ENCODE data around the gene OR2T11. TPM values are rescaled to one million over a fixed set of nuclear protein-coding genes. Genes with fewer than 3 reads are reported as not detected.
"Not testable (repeated sequence)": the region's sequence is repeated elsewhere in the genome, so short reads cannot be mapped to it uniquely, and the experiment has no call there.

OR2T11 gene
- total RNA-seq, 1 donor from 2014 or later: not detected

DNA sequence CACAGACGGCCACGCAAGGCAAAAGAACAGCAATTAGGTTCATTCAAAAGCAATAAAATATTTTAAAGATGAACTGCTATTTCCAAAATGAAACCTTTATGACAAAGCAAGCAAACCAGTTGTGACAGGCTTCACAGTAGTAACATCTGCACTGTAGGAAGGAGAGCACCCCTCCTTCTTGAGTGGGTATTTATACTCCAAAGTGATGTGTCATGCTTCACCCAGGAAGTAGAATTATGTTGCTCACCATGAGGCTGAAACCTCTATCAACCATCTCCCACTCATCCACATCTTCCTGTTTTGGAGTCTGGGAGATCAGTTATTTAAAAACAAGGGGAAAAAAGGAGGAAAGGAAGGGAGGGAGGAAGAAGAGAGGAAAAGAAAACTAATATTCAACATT is 38.3 kb downstream of the OR2T11 start:
- H3K27ac Mint-ChIP-seq: peak overlapping the region; percentile 32

DNA sequence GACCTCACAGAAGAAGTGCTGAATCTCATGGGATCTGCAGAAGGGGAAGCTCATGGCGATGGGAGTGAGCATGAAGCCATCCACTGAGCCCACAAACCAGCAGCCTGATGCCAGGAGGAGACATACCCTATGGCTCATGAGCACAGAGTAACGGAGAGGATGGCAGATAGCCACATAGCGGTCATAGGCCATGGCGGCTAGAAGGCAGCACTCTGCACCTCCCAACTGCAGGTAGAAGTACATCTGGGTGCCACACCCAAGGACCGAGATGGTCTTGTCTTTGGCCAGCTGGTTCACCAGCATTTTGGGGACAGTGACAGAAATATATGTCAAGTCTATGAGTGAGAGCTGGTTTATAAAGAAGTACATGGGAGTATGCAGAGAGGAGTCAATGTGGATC is 41.7 kb downstream of the OR2T11 start:
- no peaks in the 10 kb centered on the region for H3K36me3 Mint-ChIP-seq (ENCODE audit: low read depth)
- intact Hi-C loops (cut with micrococcal nuclease): no loop called here

More for the DNA sequence above, 38.3 kb downstream of the OR2T11 start:
- intact Hi-C loops (cut with micrococcal nuclease): no loop called here
- no peak for DNase-seq
- no peaks in the 10 kb centered on the region for H3K9me3 Mint-ChIP-seq
- H3K36me3 Mint-ChIP-seq (ENCODE audit: low read depth): no peaks in the 10 kb centered on the region
- H3K27me3 Mint-ChIP-seq: no peaks in the 10 kb centered on the region
- peaks cover 4% of the 10 kb centered on the region for H3K4me1 Mint-ChIP-seq
- H3K4me3 Mint-ChIP-seq: no peak overlapping the region

DNA sequence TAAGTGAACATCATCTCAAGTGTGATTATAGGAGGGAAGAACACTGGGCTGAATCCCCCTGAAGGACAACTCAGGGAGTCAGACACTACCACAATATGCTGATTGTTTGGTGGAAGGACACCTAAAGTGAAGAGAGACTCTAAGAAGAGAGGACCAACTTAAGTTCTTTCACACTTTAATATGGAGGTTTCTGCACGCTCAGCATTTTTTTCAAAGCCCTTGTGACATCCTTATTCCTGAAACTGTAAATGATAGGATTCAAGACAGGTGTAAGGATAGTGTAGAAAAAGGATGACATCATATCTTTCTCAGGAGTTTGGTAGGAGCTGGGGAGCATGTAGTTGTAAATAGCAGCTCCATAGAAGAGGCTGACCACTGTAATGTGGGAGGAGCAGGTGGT is 42.2 kb downstream of the OR2T11 start:
- Mint-ChIP-seq H3K36me3 (ENCODE audit: low read depth) (no peaks in the 10 kb centered on the region), H3K4me3 (no peak overlapping the region), H3K27ac (no peak overlapping the region), H3K9me3 (no peaks in the 10 kb centered on the region), H3K27me3 (no peaks in the 10 kb centered on the region), H3K4me1 (peaks cover 4% of the 10 kb centered on the region)
- intact Hi-C loops (cut with micrococcal nuclease): no loop called here
- DNase-seq: no peak

More for the DNA sequence above, 41.7 kb downstream of the OR2T11 start:
- Mint-ChIP-seq H3K4me1 (peaks cover 4% of the 10 kb centered on the region), H3K27ac (no peak overlapping the region), H3K27me3 (no peaks in the 10 kb centered on the region), H3K9me3 (no peaks in the 10 kb centered on the region), H3K4me3 (no peak overlapping the region)
- no peak for DNase-seq

DNA sequence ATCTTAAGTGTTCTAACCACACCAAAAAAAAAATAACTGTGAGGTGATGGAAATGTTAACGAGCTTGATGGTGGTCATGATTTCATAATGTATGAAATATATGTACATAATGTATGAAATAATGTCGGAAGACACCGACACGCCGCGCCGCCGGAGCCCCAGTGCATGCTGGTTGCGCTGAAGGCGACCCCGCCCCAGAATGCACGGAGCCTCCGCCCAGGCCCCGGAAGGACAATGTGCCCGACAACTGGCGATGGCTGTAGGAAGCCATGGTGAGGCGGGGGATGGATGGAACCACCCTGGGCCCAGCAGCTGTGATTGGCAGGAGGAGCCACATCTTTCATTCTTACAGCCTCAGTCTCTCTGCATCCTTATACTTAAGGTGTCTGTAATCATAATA is 44.8 kb downstream of the OR2T11 start:
- no peaks in the 10 kb centered on the region for H3K36me3 Mint-ChIP-seq (ENCODE audit: low read depth)
- no peak overlapping the region for H3K27ac Mint-ChIP-seq
- intact Hi-C loops (cut with micrococcal nuclease): no loop called here
- no peaks in the 10 kb centered on the region for H3K27me3 Mint-ChIP-seq
- H3K4me1 Mint-ChIP-seq: peaks cover 6% of the 10 kb centered on the region
- no peak for DNase-seq
- peaks cover 7% of the 10 kb centered on the region for H3K9me3 Mint-ChIP-seq
- H3K4me3 Mint-ChIP-seq: no peak overlapping the region

DNA sequence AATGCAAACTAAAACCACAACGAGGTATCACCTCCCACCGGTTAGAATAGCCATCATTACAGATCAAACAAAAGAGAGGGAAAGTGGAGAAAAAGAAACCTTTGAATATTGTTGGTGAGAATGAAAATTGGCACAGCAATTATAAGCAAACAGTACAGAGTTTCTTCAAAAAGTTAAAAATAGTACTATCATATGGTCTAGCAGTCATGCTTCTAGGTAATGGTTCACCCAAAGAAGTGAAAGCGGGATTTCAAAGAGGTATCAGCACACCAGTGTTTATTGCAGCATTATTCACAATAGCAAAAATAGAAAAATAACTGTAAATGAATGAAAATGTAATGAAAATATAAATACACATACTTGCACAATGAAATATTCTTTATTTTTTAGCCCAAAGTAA is 45.6 kb downstream of the OR2T11 start:
- no peaks in the 10 kb centered on the region for H3K36me3 Mint-ChIP-seq (ENCODE audit: low read depth)
- H3K27me3 Mint-ChIP-seq: no peaks in the 10 kb centered on the region
- H3K4me3 Mint-ChIP-seq: no peak overlapping the region
- no peak overlapping the region for H3K27ac Mint-ChIP-seq
- DNase-seq: no peak
- peaks cover 9% of the 10 kb centered on the region for H3K4me1 Mint-ChIP-seq
- intact Hi-C loops (cut with micrococcal nuclease): no loop called here
- peaks cover 7% of the 10 kb centered on the region for H3K9me3 Mint-ChIP-seq

DNA sequence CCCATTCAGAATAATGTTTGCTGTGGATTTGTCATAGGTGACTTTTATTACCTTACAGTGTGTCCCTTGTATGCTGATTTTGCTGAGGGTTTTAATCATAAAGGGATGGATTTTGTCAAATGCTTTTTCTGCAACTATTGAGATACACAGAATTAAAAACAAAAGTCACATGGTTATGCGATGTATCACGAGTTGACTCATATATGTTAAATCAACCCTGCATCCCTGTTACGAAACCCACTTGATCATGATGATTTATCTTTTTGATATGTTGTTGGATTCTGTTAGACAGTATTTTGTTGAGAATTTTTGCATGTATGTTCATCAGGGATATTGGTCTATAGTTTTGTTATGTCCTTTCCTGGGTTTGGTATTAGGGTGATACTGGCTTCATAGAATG is 49.6 kb downstream of the OR2T11 start:
- H3K4me1 Mint-ChIP-seq: peaks cover 9% of the 10 kb centered on the region
- H3K36me3 Mint-ChIP-seq (ENCODE audit: low read depth): no peaks in the 10 kb centered on the region
- intact Hi-C loops (cut with micrococcal nuclease): no loop called here
- DNase-seq: no peak
- peak overlapping the region; percentile 29 for H3K27ac Mint-ChIP-seq
- no peaks in the 10 kb centered on the region for H3K27me3 Mint-ChIP-seq
- H3K4me3 Mint-ChIP-seq: no peak overlapping the region
- peaks cover 7% of the 10 kb centered on the region for H3K9me3 Mint-ChIP-seq

DNA sequence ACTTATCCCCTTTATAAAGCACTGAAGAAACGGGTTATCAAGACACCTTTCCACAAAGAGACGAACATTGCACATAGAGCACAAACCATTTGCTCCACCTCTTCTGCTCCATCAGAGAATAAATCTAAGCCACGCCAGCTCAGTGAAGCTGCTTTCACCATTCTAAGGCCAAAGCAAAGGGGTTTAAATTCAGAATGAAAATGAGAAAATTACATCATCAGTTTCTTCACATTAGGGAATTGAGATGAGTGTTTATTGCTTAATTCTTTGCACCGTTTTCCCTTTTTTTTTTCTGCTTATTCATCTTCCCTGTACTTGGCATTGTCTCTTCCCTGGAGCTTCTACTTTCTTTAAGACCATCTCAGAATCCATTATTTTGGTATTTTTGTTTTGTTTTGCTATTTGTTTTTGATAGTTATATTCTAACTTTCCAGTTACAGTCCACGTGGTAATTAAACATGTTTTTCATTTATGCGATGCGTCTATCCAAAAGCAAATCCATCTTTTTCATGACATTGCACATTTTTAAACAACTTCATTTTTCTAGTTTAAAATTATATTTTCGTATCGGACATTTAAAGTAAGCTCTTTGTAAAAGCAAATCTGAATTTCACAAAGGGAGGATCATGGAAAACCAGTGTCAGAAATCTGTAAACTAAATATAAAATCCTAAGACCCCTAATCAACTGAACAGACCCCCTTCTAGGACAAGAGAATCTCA is 58.5 kb downstream of the OR2T11 start:
- H3K27me3 Mint-ChIP-seq: no peaks in the 10 kb centered on the region
- intact Hi-C loops (cut with micrococcal nuclease): no loop called here
- H3K27ac Mint-ChIP-seq: no peak overlapping the region
- H3K4me3 Mint-ChIP-seq: no peak overlapping the region
- no peaks in the 10 kb centered on the region for H3K36me3 Mint-ChIP-seq (ENCODE audit: low read depth)
- peaks cover 5% of the 10 kb centered on the region for H3K9me3 Mint-ChIP-seq
- no peak for DNase-seq
- H3K4me1 Mint-ChIP-seq: peaks cover 3% of the 10 kb centered on the region

DNA sequence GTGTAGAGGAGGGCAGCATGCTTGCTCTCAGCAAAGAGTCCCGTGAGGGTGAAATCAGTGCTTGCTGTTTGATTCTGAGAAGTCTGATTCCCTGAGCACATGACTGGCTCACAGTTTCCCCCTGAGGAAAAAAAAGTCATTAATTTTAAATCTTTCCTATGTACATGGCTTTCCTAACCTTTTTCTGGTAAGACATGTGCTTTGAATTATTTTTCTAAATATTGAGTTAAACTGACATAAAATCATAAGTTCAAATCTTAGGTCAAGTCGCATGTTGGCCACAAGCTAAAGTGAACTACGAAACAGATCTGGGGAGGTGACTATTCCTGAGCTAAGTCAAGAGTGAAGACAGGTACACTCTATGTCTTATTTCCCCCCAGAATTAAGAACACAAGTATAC is 60.2 kb downstream of the OR2T11 start, which contains the start of gene OR2T34:
OR2T34 (minus strand) TSS at position 101 of the 400 bp plus-strand sequence; CDS start at position 101, 0 bp downstream.
- H3K9me3 Mint-ChIP-seq; H3K4me1 Mint-ChIP-seq; DNase-seq; H3K27me3 Mint-ChIP-seq; H3K4me3 Mint-ChIP-seq; H3K27ac Mint-ChIP-seq; intact Hi-C loops (cut with micrococcal nuclease); H3K36me3 Mint-ChIP-seq (ENCODE audit: low read depth): not testable (repeated sequence)

DNA sequence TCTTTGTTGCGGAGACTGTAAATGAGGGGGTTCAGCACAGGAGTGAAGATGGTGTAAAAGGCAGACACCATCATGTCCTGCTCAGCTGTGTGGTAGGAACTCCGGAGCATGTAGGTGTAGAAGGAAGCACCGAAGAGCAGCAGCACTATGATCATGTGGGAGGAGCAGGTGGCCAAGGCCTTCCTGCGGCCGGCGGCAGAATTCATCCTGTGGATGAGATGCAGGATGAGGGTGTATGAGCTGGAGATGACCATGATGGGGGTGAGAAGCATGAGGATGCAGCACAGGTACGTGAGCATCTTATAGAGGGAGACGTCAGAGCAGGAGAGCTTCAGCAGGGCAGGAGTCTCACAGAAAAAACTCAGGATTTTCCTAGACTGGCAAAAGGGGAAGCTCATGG is 61.0 kb downstream of the OR2T11 start:
- intact Hi-C loops (cut with micrococcal nuclease): not testable (repeated sequence)

More for the DNA sequence above, 61.0 kb downstream of the OR2T11 start:
- not testable (repeated sequence) for H3K4me3 Mint-ChIP-seq; H3K27me3 Mint-ChIP-seq; H3K9me3 Mint-ChIP-seq; H3K27ac Mint-ChIP-seq; H3K36me3 Mint-ChIP-seq (ENCODE audit: low read depth); DNase-seq; H3K4me1 Mint-ChIP-seq

Other genes with a start within 250 kb of the OR2T11 start
- gene OR2T1, start 232.0 kb downstream of the OR2T11 start, total RNA-seq: not detected in 2 replicates
- gene OR2T2, start 189.5 kb downstream of the OR2T11 start, total RNA-seq: not detected in 2 replicates
- not detected in 2 replicates for gene OR2T3, start 161.7 kb downstream of the OR2T11 start, total RNA-seq
- not detected in 2 replicates for gene OR2T5, start 146.5 kb downstream of the OR2T11 start, total RNA-seq
- gene OR2G6, start 127.0 kb downstream of the OR2T11 start, total RNA-seq: not detected in 2 replicates
- gene OR2T29, start 72.3 kb downstream of the OR2T11 start, total RNA-seq: not detected in 2 replicates
- gene OR2T34, start 60.3 kb downstream of the OR2T11 start, total RNA-seq: not detected in 2 replicates
- gene OR2T10, start 37.4 kb downstream of the OR2T11 start, total RNA-seq: not detected in 2 replicates
- not detected in 2 replicates for gene OR2T35, start 10.2 kb upstream of the OR2T11 start, total RNA-seq
- gene OR2T27, start 20.4 kb upstream of the OR2T11 start, total RNA-seq: not detected in 2 replicates
- gene OR14I1, start 67.7 kb upstream of the OR2T11 start, total RNA-seq: not detected in 2 replicates
- gene LYPD8, start 120.7 kb upstream of the OR2T11 start, total RNA-seq: not detected in 2 replicates
- gene SH3BP5L, start 190.8 kb upstream of the OR2T11 start, total RNA-seq: 27.5 and 28.2 TPM in 2 replicates
- gene ZNF672, start 203.1 kb upstream of the OR2T11 start, total RNA-seq: 44.0 and 48.8 TPM in 2 replicates
- gene ZNF692, start 224.0 kb upstream of the OR2T11 start, total RNA-seq: 94.9 and 100 TPM in 2 replicates